IMR-90 (cell line): Measurements from ENCODE around the gene SPAG8. TPM values are rescaled to one million over a fixed set of nuclear protein-coding genes. Genes with fewer than 3 reads are reported as not detected.

Source experiments
- ATAC-seq: fragments of 200-7000 bp; cut with Tn5 transposase; 2 replicates; pipeline ENCODE4 v1.9.1; 2020; ENCODE audit warnings: low read depth, mild to moderate bottlenecking, moderate library complexity
- BruUV-seq: library from RNA; stranded (reverse); fragments of 400-500 nt; replicated peaks from 2 replicates; lab custom pipeline; 2021; lab: Mats Ljungman, UMichigan
- CTCF ChIA-PET: fragments of 300-600 bp; formaldehyde crosslinking; extraction: SDS; loops from one replicate; lab custom pipeline; 2021; ENCODE audit warnings: antibody characterized with exemption; lab: Yijun Ruan, JAX
- POLR2A ChIA-PET: fragments of 300-600 bp; sonication (Branson Sonifier 250); formaldehyde crosslinking; loops from one replicate; lab custom pipeline; 2022; ENCODE audit warnings: antibody characterized with exemption; ENCODE audit not compliant: unreplicated experiment; lab: Charles Lee
- DNase-seq: peaks from one replicate; pipeline ENCODE4 v3.0.0; 2013
- H2AFZ ChIP-seq: replicated peaks from 2 replicates; pipeline ENCODE3; 2013; ENCODE audit warnings: low read length, mild to moderate bottlenecking; ENCODE audit not compliant: poor library complexity
- H2AK5ac ChIP-seq: 2 replicates; pipeline ENCODE4 v1.6.1; 2013; ENCODE audit warnings: low read depth, low read length, inconsistent platforms
- H2AK9ac ChIP-seq: replicated peaks from 2 replicates; pipeline ENCODE3; 2013; ENCODE audit warnings: mild to moderate bottlenecking, low read depth, low read length, moderate library complexity; ENCODE audit not compliant: poor library complexity
- H2BK120ac ChIP-seq: 2 replicates; pipeline ENCODE4 v1.6.1; 2013; ENCODE audit warnings: low read depth, low read length, inconsistent platforms
- H2BK15ac ChIP-seq: 3 replicates; pipeline ENCODE4 v1.6.1; 2013; ENCODE audit warnings: low read depth, low read length, inconsistent platforms
- H2BK20ac ChIP-seq: 2 replicates; pipeline ENCODE4 v1.6.1; 2013; ENCODE audit warnings: low read depth, mild to moderate bottlenecking, inconsistent platforms, low read length, moderate library complexity
- H2BK5ac ChIP-seq: 2 replicates; pipeline ENCODE4 v1.6.1; 2013; ENCODE audit warnings: mild to moderate bottlenecking, low read depth, low read length, inconsistent platforms; ENCODE audit not compliant: poor library complexity, severe bottlenecking
- H3K14ac ChIP-seq: replicated peaks from 2 replicates; pipeline ENCODE4 v1.6.1; 2013; ENCODE audit warnings: low read depth, low read length, inconsistent platforms
- H3K18ac ChIP-seq: 2 replicates; pipeline ENCODE4 v1.6.1; 2013; ENCODE audit warnings: low read depth, low read length, control low read depth
- H3K23ac ChIP-seq: 2 replicates; pipeline ENCODE4 v1.6.1; 2013; ENCODE audit warnings: low read depth, low read length, inconsistent platforms
- H3K27ac ChIP-seq: 2 replicates; pipeline ENCODE4 v1.5.1; 2013; ENCODE audit warnings: mild to moderate bottlenecking, control low read depth, low read length; ENCODE audit not compliant: insufficient read depth
- H3K27me3 ChIP-seq: 2 replicates; pipeline ENCODE4 v1.6.1; 2013; ENCODE audit warnings: low read length; ENCODE audit not compliant: control insufficient read depth, insufficient read depth
- H3K36me3 ChIP-seq: 2 replicates; pipeline ENCODE4 v1.6.1; 2013; ENCODE audit warnings: low read length, mixed read lengths; ENCODE audit not compliant: control insufficient read depth, insufficient read depth
- H3K4ac ChIP-seq: 2 replicates; pipeline ENCODE4 v1.6.1; 2013; ENCODE audit warnings: low read depth, low read length, inconsistent platforms
- H3K4me1 ChIP-seq: 2 replicates; pipeline ENCODE4 v1.6.1; 2013; ENCODE audit warnings: low read length, mixed read lengths; ENCODE audit not compliant: control insufficient read depth, insufficient read depth
- H3K4me2 ChIP-seq: 2 replicates; pipeline ENCODE4 v1.6.1; 2013; ENCODE audit warnings: low read depth, mild to moderate bottlenecking, control low read depth, low read length, moderate library complexity
- H3K4me3 ChIP-seq: 2 replicates; pipeline ENCODE4 v1.5.1; 2013; ENCODE audit warnings: low read depth, mild to moderate bottlenecking, control low read depth, low read length, moderate library complexity; ENCODE audit not compliant: insufficient read depth
- H3K56ac ChIP-seq: 2 replicates; pipeline ENCODE4 v1.6.1; 2013; ENCODE audit warnings: low read length, inconsistent platforms; ENCODE audit not compliant: insufficient read depth; ENCODE audit errors: extremely low read depth
- H3K79me1 ChIP-seq, 2 experiments: 2 replicates each; pipeline ENCODE4 v1.6.1; 2013; ENCODE audit warnings: low read length in 2 of 2, inconsistent platforms in 1 of 2, low read depth in 1 of 2
- H3K9ac ChIP-seq: 2 replicates; pipeline ENCODE4 v1.6.1; 2013; ENCODE audit warnings: low read depth, low read length, control low read depth
- H3K9me1 ChIP-seq: 2 replicates; pipeline ENCODE4 v1.6.1; 2013; ENCODE audit warnings: low read length, inconsistent platforms; ENCODE audit not compliant: insufficient read depth
- H3K9me3 ChIP-seq: 2 replicates; pipeline ENCODE4 v1.6.1; 2013; ENCODE audit warnings: low read length; ENCODE audit not compliant: control insufficient read depth, insufficient read depth
- H4K20me1 ChIP-seq: 2 replicates; pipeline ENCODE4 v1.6.1; 2013; ENCODE audit warnings: low read length, inconsistent platforms; ENCODE audit not compliant: insufficient read depth
- H4K5ac ChIP-seq: 2 replicates; pipeline ENCODE4 v1.6.1; 2013; ENCODE audit warnings: mild to moderate bottlenecking, low read depth, low read length, control low read depth
- H4K8ac ChIP-seq, 2 experiments: 2 replicates each; pipeline ENCODE4 v1.6.1; 2013; ENCODE audit warnings: low read depth in 2 of 2, low read length in 2 of 2, control low read depth in 1 of 2, inconsistent platforms in 1 of 2
- H4K91ac ChIP-seq: 2 replicates; pipeline ENCODE4 v1.6.1; 2013; ENCODE audit warnings: low read depth, low read length, inconsistent platforms; ENCODE audit not compliant: insufficient read depth
- CEBPB ChIP-seq: IDR thresholded peaks from 2 replicates; pipeline ENCODE4 v1.6.1; 2012; ENCODE audit warnings: low read depth, low read length, improper control_type of control experiment
- MXI1 ChIP-seq: IDR thresholded peaks from 2 replicates; pipeline ENCODE4 v1.6.1; 2012; ENCODE audit warnings: low read depth, mild to moderate bottlenecking, low read length, moderate library complexity, borderline replicate concordance
- WGBS, 2 experiments: methylation state at CpG; one replicate each; pipeline versions ENCODE4 v1.1.5 to v1.1.7; 2013; ENCODE audit warnings: missing lambda C conversion rate in 2 of 2; ENCODE audit not compliant: insufficient read length in 1 of 2; ENCODE audit errors: extremely low coverage in 2 of 2; 5-methylcytosine and 5-hydroxymethylcytosine counted together
- dilution Hi-C: fragments of 300-500 bp; cut with HindIII; formaldehyde crosslinking; loops from one replicate; pipeline ENCODE4 v1.14.3; 2018; ENCODE audit warnings: low sequenced_read_pairs; ENCODE audit not compliant: unreplicated experiment
- in situ Hi-C: fragments of 300-500 bp; cut with MboI; formaldehyde crosslinking; loops from 3 replicates; pipeline ENCODE4 v1.14.3; 2019; ENCODE audit warnings: low sequenced_read_pairs, inconsistent platforms, mixed read lengths
- intact Hi-C: fragments of 100-400 bp; cut with micrococcal nuclease; formaldehyde crosslinking; loops from 2 replicates; pipeline ENCODE4 v1.10.0; 2022
- polyA plus RNA-seq, 3 experiments: library from polyadenylated mRNA; depleted of rRNA; stranded (reverse); fragments of >200 nt; gene quantifications; 2 replicates each; pipeline ENCODE4 v1.2.3, GENCODE V29; 2012; ENCODE audit warnings: low replicate concordance in 1 of 3
- total RNA-seq: library from RNA; depleted of rRNA; stranded (reverse); fragments of >200 nt; gene quantifications from 2 replicates; pipeline ENCODE4 v1.2.3, GENCODE V29; 2012
- TF ChIP-seq, protein P1 (sequence below): conservative IDR thresholded peaks from 2 replicates; pipeline ENCODE4 v1.5.1; 2012; ENCODE audit warnings: mild to moderate bottlenecking, low read depth, low read length, improper control_type of control experiment

SPAG8 gene
- total and polyA plus RNA-seq, 2 of the 4 experiments (the other 2 are of a cell fraction): 0.72 to 0.84 TPM

DNA sequence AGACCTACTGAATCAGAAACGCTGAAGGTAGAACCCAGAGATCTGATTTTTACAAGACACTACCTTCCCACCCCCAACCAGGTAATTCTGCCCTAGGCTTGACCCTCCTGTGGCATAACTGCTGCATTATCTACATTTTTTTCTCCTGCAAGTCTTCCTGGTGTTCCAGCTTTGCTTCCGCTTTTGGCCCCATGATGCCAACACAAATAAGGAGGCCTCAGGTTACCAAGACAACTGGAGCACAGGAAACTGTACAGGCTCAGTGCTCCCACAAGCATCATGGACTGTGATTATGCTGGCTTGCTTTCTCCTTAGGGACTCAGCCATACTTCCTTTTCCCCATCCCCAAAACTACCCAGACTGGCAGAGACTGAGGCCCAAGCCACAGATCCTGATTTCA lies 51.4 kb downstream of the SPAG8 start:
- H2BK15ac ChIP-seq: no peak overlapping the region
- H3K9ac ChIP-seq: no peak overlapping the region
- H2BK120ac ChIP-seq: no peak overlapping the region
- POLR2A ChIA-PET: no interaction called here
- H4K5ac ChIP-seq: no peak overlapping the region
- H3K27ac ChIP-seq: no peak overlapping the region
- H2AK9ac ChIP-seq: no peak overlapping the region
- peaks cover 2% of the 10 kb centered on the region; the same call in 1 of the 2 replicates for H3K36me3 ChIP-seq
- CTCF ChIA-PET: no interaction called here
- no peak overlapping the region for H3K4me3 ChIP-seq
- ATAC-seq (no peak), DNase-seq (peak; percentile 41)
- no TSS peak for BruUV-seq
- intact Hi-C loops: no loop called here
- no peaks in the 10 kb centered on the region for H4K20me1 ChIP-seq
- in situ Hi-C loops: no loop called here
- no peak overlapping the region for H2AFZ ChIP-seq
- no peak overlapping the region for H3K14ac ChIP-seq
- no peaks in the 10 kb centered on the region for H3K79me1 ChIP-seq
- TF ChIP-seq, protein P1, sequence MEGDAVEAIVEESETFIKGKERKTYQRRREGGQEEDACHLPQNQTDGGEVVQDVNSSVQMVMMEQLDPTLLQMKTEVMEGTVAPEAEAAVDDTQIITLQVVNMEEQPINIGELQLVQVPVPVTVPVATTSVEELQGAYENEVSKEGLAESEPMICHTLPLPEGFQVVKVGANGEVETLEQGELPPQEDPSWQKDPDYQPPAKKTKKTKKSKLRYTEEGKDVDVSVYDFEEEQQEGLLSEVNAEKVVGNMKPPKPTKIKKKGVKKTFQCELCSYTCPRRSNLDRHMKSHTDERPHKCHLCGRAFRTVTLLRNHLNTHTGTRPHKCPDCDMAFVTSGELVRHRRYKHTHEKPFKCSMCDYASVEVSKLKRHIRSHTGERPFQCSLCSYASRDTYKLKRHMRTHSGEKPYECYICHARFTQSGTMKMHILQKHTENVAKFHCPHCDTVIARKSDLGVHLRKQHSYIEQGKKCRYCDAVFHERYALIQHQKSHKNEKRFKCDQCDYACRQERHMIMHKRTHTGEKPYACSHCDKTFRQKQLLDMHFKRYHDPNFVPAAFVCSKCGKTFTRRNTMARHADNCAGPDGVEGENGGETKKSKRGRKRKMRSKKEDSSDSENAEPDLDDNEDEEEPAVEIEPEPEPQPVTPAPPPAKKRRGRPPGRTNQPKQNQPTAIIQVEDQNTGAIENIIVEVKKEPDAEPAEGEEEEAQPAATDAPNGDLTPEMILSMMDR: no peak
- TF ChIP-seq CEBPB (no peak), MXI1 (no peak)
- H2AK5ac ChIP-seq: no peak overlapping the region
- peaks cover 5% of the 10 kb centered on the region for H3K9me1 ChIP-seq
- H2BK20ac ChIP-seq: no peak overlapping the region
- peaks cover 7% of the 10 kb centered on the region; the same call in 1 of the 2 replicates for H3K4me1 ChIP-seq
- H3K9me3 ChIP-seq: no peaks in the 10 kb centered on the region
- no peak overlapping the region for H4K91ac ChIP-seq
- H3K27me3 ChIP-seq: peaks cover 2% of the 10 kb centered on the region; the same call in 1 of the 2 replicates
- no peak overlapping the region for H3K23ac ChIP-seq
- H3K4ac ChIP-seq: no peak overlapping the region
- dilution Hi-C loops: no loop called here
- H2BK5ac ChIP-seq: no peak overlapping the region
- 94% methylated on average over 2 of the region's 2 CpGs; no CpG with 5 or more reads in 1 of the 2 experiments for WGBS, 2 experiments
- no peak overlapping the region for H4K8ac ChIP-seq
- no peak overlapping the region for H3K18ac ChIP-seq
- no peak overlapping the region for H3K56ac ChIP-seq
- no peak overlapping the region for H3K4me2 ChIP-seq
